ENCODE results near the gene AGBL3. TPM values are rescaled to one million over a fixed set of nuclear protein-coding genes. Genes with fewer than 3 reads are reported as not detected.

AGBL3 gene
- total and polyA plus RNA-seq, 9 of the 15 experiments (the other 6 are each of a cell fraction or from before 2014, with no cell fraction given) = 0.54 to 2.9 (median 1.7) TPM

DNA sequence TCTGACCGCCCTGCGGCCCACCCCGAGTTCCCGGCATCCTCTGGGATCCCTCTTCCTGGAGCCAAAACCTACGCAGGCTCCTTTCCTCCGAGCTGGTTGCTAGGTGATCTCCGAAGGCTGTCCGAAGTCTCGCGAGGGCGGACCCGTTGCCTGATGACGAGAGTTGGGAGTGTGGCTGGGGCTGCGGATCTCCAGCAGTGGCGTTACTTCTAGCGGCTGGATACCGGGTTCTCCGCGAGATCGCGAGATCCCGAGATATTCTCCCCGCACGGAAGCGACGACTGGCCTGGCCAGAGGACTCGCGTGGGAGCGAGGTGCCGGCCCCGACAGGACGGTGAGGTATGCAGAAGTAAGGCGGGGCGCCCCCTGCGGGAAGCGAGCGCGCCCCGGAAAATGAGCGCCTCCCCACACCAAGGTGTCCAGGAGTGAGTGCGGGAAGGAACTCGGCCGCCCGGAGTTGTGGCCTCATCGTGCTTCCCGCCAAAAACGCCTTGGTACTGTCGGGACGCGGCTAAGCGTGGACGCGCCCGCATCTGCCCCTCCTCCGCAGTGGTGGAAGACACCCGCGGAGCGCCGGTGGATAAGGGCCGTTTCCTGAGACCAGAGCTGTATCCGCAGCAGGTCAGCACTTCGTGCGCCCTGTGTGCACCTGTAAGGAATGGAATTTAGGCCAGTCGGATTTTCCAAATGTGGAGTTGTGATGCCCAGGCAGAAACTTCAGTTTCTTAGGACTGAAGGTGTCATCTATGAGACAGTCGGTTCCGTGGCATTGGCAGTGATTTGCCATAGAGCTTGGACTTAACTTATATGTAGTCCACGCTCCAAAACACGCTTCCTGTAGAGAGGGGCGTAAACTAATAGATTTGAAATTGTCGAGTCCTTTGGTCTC is at the start of gene AGBL3 (continued):
- peak; percentile 41; the same call in 1 of the 2 replicates for TF ChIP-seq NR2C2 (CRISPR knock-in tag; IDR thresholded peaks at IDR 0.05)
- TF ChIP-seq NR2C2 (tag; IDR thresholded peaks at IDR 0.05) = no peak; the same call in 1 of the 2 replicates
- TF ChIP-seq, protein P1, sequence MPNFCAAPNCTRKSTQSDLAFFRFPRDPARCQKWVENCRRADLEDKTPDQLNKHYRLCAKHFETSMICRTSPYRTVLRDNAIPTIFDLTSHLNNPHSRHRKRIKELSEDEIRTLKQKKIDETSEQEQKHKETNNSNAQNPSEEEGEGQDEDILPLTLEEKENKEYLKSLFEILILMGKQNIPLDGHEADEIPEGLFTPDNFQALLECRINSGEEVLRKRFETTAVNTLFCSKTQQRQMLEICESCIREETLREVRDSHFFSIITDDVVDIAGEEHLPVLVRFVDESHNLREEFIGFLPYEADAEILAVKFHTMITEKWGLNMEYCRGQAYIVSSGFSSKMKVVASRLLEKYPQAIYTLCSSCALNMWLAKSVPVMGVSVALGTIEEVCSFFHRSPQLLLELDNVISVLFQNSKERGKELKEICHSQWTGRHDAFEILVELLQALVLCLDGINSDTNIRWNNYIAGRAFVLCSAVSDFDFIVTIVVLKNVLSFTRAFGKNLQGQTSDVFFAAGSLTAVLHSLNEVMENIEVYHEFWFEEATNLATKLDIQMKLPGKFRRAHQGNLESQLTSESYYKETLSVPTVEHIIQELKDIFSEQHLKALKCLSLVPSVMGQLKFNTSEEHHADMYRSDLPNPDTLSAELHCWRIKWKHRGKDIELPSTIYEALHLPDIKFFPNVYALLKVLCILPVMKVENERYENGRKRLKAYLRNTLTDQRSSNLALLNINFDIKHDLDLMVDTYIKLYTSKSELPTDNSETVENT (CRISPR knock-in tag; IDR thresholded peaks at IDR 0.05) = peak; percentile 84
- TF ChIP-seq, protein P2, sequence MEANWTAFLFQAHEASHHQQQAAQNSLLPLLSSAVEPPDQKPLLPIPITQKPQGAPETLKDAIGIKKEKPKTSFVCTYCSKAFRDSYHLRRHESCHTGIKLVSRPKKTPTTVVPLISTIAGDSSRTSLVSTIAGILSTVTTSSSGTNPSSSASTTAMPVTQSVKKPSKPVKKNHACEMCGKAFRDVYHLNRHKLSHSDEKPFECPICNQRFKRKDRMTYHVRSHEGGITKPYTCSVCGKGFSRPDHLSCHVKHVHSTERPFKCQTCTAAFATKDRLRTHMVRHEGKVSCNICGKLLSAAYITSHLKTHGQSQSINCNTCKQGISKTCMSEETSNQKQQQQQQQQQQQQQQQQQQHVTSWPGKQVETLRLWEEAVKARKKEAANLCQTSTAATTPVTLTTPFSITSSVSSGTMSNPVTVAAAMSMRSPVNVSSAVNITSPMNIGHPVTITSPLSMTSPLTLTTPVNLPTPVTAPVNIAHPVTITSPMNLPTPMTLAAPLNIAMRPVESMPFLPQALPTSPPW (CRISPR knock-in tag; IDR thresholded peaks at IDR 0.05) = peak; percentile 69
- peak; percentile 75 for TF ChIP-seq ETV1 (tag; conservative IDR thresholded peaks at IDR 0.05; ENCODE audit: low read depth)
- TF ChIP-seq ILF3 (IDR thresholded peaks at IDR 0.05; ENCODE audit: borderline replicate concordance) = no peak
- peak; percentile 83 for TF ChIP-seq ZFX (CRISPR knock-in tag; IDR thresholded peaks at IDR 0.05)
- TF ChIP-seq SMARCB1 (IDR thresholded peaks at IDR 0.05; ENCODE audit: insufficient read length, low read depth) = no peak
- peak; percentile 38; the same call in 1 of the 2 replicates for TF ChIP-seq SRSF3 (IDR thresholded peaks at IDR 0.05; ENCODE audit: insufficient read depth, low read length)
- TF ChIP-seq, protein P3, sequence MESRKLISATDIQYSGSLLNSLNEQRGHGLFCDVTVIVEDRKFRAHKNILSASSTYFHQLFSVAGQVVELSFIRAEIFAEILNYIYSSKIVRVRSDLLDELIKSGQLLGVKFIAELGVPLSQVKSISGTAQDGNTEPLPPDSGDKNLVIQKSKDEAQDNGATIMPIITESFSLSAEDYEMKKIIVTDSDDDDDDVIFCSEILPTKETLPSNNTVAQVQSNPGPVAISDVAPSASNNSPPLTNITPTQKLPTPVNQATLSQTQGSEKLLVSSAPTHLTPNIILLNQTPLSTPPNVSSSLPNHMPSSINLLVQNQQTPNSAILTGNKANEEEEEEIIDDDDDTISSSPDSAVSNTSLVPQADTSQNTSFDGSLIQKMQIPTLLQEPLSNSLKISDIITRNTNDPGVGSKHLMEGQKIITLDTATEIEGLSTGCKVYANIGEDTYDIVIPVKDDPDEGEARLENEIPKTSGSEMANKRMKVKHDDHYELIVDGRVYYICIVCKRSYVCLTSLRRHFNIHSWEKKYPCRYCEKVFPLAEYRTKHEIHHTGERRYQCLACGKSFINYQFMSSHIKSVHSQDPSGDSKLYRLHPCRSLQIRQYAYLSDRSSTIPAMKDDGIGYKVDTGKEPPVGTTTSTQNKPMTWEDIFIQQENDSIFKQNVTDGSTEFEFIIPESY (CRISPR knock-in tag; IDR thresholded peaks at IDR 0.05) = peak; percentile 86
- TF ChIP-seq CBX8 (IDR thresholded peaks at IDR 0.05; ENCODE audit: borderline replicate concordance, extremely low read depth, low read depth, low read length, poor library complexity, severe bottlenecking) = no peak
- peak; percentile 84; the same call in 1 of the 2 replicates for TF ChIP-seq NFRKB (IDR thresholded peaks at IDR 0.05; ENCODE audit: low read depth)
- no peak for TF ChIP-seq NR2C1 (IDR thresholded peaks at IDR 0.05)
- TF ChIP-seq NR2C1 (tag; IDR thresholded peaks at IDR 0.05) = 0 out of 2 replicates have a peak, but pooled peaks have one; percentile 39
- TF ChIP-seq, protein P4, sequence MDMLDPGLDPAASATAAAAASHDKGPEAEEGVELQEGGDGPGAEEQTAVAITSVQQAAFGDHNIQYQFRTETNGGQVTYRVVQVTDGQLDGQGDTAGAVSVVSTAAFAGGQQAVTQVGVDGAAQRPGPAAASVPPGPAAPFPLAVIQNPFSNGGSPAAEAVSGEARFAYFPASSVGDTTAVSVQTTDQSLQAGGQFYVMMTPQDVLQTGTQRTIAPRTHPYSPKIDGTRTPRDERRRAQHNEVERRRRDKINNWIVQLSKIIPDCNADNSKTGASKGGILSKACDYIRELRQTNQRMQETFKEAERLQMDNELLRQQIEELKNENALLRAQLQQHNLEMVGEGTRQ (CRISPR knock-in tag; IDR thresholded peaks at IDR 0.05) = no peak
- TF ChIP-seq HDGF (IDR thresholded peaks at IDR 0.05) = no peak
- TF ChIP-seq CBX3 (IDR thresholded peaks at IDR 0.05; ENCODE audit: borderline replicate concordance in 1 of 2, low read length in 2 of 2) = peak in 1 of 2 experiments; percentile 77; a peak in 1 of 3 replicates
- TF ChIP-seq, protein P5, sequence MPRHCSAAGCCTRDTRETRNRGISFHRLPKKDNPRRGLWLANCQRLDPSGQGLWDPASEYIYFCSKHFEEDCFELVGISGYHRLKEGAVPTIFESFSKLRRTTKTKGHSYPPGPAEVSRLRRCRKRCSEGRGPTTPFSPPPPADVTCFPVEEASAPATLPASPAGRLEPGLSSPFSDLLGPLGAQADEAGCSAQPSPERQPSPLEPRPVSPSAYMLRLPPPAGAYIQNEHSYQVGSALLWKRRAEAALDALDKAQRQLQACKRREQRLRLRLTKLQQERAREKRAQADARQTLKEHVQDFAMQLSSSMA (CRISPR knock-in tag; IDR thresholded peaks at IDR 0.05) = no peak
- TF ChIP-seq, protein P6, sequence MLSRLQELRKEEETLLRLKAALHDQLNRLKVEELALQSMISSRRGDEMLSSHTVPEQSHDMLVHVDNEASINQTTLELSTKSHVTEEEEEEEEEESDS (CRISPR knock-in tag; IDR thresholded peaks at IDR 0.05) = no peak
